CD4-positive, alpha-beta T cell treated with Interleukin-4 for 1 hour (primary cell): ENCODE results near the gene ZNF512.
A peak's percentile ranks its signal among the peaks of the same experiment; 100 is the strongest.
"Not testable (repeated sequence)": the region's sequence is repeated elsewhere in the genome, so short reads cannot be mapped to it uniquely, and the experiment has no call there.

Experiments used
- DNase-seq, 2 donors: peaks; one replicate each; pipeline ENCODE4 v3.0.0-alpha.2; 2020 to 2022

Gene ZNF512

DNA sequence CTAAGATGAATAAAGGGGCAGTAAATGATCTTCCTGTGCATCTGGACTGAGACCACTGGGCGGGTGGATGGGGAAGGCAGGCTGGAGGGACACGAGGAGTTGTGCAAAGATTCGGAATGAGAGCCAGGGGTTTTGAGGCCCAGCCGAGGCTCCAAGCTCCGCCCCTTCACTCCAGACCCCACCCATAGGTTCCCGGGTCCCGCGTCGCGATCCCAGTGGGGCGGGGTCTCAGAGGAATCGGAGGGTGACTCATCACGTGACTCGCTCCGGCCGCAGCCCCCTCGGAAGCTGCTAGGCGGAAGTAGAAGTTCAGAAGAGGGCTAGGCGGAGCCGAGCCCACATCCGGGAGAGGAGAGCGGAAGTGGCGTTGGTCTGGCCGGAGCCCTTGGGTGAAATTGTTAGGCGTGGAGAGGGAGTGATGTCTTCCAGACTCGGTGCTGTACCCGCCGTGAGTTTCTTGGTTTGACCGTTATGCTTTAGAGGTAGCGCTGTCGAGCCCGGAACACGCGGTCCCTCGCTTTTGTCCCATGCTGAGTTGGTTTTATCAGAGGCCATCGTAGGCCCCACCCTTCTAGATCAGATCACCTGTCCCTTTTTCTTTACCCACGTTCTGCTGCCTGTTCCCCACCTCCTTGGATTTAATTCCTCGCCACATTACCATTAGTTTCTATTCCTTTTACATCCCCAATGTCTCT, at the start of gene ZNF512:
Gene ZNF512, plus strand, starts transcription at position 348 of the 695 bp plus-strand sequence. Its CDS starts 71 bp downstream, at position 419.
- DNase-seq, result peak; percentile 87 to 91

DNA sequence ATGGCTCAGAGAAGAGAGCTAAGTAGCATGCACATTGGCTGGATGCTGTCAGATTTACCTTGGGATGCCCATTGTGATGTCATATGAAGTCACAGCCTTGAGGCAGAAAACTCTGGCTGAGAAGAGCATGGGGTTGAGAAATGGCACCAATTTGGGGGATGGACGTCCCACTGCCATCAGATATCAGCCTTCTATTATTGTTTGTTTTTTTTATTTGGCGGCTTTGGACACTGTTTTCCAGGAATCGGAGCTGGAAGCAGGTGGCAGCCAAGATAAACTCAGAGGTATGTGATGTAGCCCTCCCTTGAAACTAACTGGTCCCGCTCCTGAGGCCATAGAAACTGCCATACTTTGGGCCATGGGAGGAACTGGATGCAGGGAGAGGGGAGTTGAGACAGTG, 45.6 kb upstream of the ZNF512 start:
- no peak for DNase-seq

DNA sequence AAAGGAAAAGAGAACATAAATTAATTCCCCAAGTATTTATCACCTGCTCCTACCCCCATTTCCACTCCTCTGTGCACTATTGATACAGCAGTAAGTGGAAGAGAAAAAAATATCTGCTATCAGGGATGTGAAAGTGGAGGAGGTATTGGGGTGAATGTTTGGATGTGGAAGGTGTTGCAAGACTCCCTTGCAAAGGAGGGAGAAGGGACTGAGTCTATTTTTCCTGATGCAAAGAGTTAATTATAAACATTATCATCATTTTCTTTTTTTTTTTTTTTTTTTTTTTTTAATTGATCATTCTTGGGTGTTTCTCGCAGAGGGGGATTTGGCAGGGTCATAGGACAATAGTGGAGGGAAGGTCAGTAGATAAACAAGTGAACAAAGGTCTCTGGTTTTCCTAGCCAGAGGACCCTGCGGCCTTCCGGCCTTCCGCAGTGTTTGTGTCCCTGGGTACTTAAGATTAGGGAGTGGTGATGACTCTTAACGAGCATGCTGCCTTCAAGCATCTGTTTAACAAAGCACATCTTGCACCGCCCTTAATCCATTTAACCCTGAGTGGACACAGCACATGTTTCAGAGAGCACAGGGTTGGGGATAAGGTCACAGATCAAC, 43.9 kb upstream of the ZNF512 start:
- not testable (repeated sequence) for DNase-seq

- DNase-seq, result not testable (repeated sequence)
These were observed 43.2 kb upstream of the ZNF512 start for GRCh38 chr2:27539649-27540048.

GRCh38 chr2:27544143-27544821, 38.6 kb upstream of the ZNF512 start:
- no peak for DNase-seq

GRCh38 chr2:27545348-27546141, 37.3 kb upstream of the ZNF512 start:
- DNase-seq, result no peak

DNA sequence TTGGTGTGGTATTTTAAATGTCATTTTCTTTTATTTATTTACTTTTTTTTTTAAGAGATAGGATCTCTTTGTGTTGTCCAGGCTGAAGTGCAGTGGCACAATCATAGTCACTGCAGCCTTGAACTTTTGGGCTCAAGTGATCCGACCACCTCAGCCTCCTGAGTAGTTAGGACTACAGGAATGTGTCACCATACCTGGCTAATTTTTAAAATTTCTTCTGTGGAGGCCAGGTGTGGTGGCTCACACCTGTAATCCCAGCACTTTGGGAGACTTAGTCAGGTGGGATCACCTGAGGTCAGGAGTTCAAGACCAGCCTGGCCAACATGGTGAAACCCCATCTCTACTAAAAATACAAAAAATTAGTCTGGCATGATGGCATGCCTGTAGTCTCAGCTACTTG, 33.5 kb upstream of the ZNF512 start:
- DNase-seq, result no peak

GRCh38 chr2:27551514-27551913, 31.3 kb upstream of the ZNF512 start:
- no peak for DNase-seq

DNA sequence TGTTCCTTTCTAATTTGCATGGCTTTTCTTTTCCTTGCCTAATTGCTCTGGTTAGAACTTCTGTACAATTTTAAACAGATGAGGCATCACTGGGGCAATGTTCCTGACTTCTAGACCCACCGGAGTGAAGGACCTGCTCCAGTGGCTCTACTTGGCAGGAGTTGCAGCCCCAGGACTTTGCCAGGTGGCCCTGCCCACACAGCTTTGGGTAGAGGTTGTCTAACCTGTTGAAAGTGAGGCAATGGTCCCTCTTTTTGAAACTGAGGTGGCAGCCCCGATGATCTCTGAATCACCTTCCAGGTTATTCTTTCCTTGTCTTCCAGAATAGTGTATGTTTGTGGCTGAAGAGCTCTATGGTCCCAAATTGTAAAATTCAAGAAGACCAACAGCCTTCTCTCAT, 29.9 kb upstream of the ZNF512 start:
- DNase-seq, result no peak

DNA sequence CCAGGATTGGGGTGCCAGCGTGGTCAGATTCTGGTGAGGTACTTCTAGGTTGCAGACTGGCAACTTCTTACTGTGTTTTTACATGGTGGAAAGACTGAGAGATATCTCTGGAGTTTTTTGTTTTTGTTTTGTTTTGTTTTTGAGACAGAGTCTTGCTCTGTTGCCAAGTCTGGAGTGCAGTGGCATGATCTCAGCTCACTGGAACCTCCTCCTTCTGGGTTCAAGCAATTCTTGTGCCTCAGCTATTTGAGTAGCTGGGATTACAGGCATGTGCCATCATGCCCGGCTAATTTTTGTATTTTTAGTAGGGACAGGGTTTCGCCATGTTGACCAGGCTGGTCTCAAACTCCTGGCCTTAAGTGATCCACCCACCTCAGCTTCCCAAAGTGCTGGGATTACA, 28.4 kb upstream of the ZNF512 start:
- not testable (repeated sequence) for DNase-seq

GRCh38 chr2:27559228-27559627, 23.6 kb upstream of the ZNF512 start:
- no peak for DNase-seq

DNA sequence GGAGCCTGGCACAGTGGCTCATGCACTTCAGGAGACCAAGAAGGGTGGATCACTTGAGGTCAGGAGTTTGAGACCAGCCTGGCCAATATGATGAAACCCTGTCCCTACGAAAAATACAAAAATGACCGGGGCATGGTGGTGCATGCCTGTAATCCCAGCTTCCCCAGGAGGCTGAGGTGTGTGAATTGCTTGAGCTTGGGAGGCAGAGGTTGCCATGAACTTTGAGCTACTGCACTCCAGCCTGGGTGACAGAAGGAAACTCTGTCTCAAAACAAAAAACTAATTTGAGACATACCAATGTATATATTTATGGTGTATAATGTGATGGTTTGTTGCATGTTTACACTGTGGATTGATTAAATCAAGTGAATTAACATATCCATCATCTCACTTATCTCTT, 21.8 kb upstream of the ZNF512 start:
- no peak for DNase-seq

DNA sequence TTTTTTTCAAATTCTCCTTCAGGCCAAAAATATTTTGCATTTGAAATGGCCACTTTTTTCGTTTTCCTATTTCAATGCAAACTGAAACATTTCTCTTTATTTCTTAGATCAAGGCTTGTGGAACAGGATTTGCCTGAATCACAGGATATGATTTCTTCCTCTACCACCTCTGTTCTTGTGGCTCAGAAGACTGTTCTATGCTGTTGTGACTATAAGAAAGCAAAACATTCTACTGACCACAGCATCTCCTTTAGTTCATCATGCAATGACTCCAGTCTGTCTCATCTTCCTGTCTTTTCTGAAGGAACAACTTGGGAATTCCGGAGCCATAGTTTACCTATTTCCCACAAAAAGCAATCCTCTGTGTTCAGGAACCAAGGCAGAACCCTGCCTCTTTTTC, 16.2 kb upstream of the ZNF512 start:
- DNase-seq, result no peak

GRCh38 chr2:27569398-27569797, 13.4 kb upstream of the ZNF512 start:
- no peak for DNase-seq

DNA sequence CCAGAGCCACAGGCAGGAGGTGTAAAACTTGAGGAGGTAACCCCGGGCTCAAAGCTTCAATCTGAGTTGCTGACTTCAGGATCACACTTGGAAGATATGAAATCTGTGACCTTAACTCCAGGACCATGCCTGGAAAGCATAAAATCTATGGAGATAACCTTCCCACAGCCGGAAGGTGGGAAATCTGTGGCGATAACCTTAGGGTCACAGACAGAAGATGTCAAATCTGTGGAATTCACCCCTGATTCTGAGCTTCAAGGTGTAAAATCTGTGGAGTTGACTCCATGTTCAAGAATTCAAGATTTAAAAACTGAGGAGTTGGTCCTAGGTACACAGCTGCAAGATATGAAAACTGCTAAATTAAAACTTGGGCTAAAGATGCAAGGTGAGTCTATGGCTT, 11.6 kb upstream of the ZNF512 start:
- no peak for DNase-seq

DNA sequence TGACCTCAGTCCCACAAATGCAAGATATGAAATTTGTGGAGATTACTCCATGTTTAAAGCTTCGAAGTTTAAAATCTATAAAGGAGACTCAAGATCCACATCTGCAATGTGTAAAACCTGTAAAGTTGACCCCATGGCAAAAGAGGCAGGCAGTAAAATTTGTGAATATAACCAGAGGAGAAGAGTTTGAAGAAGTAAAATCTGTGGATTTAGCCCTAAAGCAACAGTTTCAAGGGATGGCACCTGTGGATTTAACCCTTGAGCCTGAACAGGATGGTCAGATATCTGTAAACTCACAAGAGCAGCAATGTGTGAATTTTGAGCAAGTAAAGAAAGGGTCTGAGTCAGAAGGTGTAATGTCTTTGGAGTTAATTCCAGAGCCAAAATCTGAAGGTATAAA, 11.2 kb upstream of the ZNF512 start:
- no peak for DNase-seq

- DNase-seq, result peak in 1 of 2 donors; percentile 33
These were observed 10.4 kb upstream of the ZNF512 start for GRCh38 chr2:27572439-27572838.

DNA sequence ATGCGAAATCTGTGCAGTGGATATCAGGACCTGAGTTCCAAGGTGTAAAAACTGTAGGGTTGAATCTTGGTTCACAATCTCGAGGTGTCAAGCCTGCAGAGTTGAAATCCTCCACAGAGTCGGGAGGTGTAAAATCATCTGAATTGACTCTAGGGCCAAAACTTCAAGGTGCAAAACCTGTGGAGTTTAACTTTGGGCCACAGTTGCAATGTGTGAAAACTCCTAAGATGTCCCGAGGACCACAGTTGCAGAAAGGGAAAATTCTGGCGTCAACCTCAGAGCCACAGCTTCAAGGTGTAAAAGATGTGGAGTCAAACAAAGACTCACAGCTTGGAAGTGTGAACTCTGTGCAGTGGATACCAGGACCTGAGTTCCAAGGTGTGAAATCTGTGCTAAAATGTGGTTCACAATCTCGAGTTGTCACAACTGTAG, 9.8 kb upstream of the ZNF512 start:
- peak in 1 of 2 donors; percentile 20 for DNase-seq

GRCh38 chr2:27573452-27573851, 9.4 kb upstream of the ZNF512 start:
- no peak for DNase-seq

DNA sequence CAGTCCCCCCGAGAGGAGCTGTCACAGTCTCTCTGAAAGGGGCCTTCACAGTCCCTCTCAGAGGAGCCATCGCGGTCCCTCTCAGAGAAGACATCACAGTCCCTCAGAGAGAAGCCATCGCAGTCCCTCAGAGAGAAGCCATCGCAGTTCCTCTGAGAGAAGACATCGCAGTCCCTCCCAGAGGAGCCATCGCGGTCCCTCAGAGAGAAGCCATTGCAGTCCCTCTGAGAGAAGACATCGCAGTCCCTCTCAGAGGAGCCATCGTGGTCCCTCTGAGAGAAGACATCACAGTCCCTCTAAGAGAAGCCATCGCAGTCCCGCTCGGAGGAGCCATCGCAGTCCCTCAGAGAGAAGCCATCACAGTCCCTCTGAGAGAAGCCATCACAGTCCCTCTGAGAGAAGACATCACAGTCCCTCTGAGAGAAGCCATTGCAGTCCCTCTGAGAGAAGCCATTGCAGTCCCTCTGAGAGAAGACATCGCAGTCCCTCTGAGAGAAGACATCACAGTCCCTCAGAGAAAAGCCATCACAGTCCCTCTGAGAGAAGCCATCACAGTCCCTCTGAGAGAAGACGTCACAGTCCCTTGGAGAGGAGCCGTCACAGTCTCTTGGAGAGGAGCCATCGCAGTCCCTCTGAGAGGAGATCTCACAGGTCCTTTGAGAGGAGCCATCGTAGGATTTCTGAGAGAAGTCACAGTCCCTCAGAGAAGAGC, 1.3 kb upstream of the ZNF512 start:
- DNase-seq, result no peak

GRCh38 chr2:27582129-27582694, 630 bp upstream of the ZNF512 start:
- DNase-seq, result no peak

DNA sequence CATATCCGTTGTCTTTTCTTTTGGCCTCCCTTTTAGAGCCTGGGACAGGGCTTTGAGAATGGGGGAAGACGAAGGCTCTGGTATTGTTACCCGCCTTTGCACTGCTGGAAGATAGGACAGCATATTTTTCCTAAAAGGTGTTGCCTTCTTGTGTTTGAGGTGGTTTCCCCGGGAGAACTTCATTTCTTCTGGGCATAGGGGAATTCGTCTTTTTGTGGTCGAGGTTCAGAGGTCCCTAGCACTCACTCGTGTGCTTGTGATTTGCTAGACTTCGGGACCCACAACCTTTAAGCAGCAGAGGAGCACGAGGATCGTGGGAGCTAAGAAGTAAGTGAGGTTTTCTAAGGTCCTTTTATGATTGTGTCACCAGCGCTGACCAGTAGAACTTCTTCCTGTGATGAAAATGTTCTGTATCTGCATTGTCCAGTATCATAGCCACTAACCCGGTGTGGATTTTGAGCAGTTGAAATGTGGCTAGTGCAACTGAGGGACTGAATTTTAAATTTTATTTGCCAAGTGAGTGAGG, 611 bp downstream of the ZNF512 start:
- no peak for DNase-seq
